ENCODE data around the gene ARHGEF39.

ARHGEF39 gene

GRCh38 chr9:35673132-35674024 lies 8.4 kb upstream of the ARHGEF39 start, which contains the start of gene CA9:
CA9 (plus strand) TSS chr9:35673928; CDS start chr9:35673960, 32 bp downstream.
- FAIRE-seq, result no peak

DNA sequence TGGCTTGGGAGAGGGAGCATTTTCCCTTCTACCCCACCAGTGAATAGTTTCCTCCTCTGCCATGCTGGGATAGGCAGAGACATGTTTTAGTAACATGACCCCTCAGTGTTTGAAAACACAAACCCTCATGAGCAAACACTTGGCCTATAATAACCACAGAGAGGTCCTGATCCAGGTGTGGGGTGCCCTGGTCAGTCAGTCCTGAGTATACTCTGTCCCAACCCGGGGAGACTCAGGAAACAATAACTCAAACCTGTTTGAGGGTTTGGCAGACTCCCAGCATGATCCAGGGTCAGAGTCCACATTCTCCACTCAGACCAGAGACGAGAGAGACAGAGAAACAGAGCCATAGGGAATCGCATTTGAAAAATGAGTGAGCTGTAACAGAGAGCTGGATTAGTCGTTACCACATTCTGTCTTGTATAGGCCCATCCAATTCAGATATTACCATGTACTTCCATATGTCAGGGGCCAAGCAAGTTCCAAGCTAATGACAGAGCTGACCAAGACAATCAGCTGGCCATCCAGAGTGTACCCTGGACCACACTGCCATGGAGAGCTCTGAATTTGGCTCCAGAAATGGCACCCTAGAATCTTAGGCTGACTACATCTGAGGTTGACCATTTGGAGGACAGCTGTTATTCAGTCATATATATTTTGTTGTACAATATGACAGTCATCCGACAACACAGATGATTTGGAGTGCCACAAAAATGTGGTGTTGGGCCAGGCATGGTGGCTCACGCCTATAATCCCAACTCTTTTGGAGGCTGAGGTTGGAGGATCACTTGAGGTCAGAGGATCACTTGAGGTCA lies 4.5 kb upstream of the ARHGEF39 start:
- FAIRE-seq, result no peak

- no peak for FAIRE-seq
These were observed 2.9 kb upstream of the ARHGEF39 start for GRCh38 chr9:35667939-35668338.

DNA sequence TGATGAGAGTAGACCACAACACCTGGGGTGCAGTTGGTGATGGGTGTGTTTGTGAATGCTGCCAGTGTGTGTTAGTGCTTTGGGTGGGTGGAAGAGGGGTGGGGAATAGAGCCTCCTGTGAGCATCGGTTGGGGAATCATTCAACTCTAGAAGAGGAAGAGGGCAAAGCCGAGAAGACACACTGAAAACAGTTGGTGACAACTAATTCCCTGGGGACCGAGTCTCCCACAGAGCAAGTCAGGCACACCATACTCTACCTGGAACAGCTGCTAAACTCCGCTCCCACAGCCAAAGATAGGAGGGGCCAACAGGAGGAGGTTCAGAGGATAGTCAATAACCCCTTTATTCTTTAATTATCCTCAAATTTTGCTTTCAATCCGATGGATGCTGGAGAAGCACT lies 1.6 kb upstream of the ARHGEF39 start:
- FAIRE-seq, result no peak

DNA sequence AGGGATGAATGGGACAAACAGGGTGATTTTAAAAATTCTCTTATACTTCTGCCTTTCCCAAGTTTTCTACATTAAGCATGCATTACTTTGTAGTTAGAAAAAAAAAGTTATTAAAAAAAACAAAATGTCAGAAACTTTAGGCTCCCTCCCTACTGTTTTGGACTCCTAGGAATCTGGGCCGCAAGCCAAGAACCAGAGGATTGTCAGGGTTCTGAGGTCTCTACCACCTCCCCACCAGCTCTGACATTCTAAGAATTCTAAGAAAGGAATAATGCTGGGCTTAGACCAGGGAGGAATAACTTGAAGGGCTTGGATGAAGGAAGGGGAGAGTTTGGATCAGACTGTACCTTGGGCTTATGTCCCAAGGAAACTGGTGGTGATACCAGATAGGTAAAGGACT lies 1.1 kb upstream of the ARHGEF39 start:
- FAIRE-seq, result no peak

DNA sequence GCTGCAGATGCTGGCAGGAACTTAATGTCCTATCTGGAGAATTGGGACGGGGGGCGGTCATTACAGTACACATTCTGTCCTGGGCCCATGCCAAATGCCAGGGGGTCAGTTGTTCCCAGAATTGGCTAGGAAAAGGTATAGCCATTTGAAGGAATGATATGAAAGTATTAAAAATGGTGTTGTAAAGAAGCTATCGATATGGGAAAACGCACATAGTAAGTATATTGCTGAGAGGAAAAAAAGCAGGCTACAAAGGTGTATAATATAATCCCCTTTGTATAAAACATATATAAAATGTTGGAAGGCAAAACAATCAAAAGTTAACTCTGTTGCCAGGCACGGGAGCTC lies 450 bp upstream of the ARHGEF39 start:
- no peak for FAIRE-seq

GRCh38 chr9:35662437-35662836 lies 2.6 kb downstream of the ARHGEF39 start:
- no peak for FAIRE-seq

DNA sequence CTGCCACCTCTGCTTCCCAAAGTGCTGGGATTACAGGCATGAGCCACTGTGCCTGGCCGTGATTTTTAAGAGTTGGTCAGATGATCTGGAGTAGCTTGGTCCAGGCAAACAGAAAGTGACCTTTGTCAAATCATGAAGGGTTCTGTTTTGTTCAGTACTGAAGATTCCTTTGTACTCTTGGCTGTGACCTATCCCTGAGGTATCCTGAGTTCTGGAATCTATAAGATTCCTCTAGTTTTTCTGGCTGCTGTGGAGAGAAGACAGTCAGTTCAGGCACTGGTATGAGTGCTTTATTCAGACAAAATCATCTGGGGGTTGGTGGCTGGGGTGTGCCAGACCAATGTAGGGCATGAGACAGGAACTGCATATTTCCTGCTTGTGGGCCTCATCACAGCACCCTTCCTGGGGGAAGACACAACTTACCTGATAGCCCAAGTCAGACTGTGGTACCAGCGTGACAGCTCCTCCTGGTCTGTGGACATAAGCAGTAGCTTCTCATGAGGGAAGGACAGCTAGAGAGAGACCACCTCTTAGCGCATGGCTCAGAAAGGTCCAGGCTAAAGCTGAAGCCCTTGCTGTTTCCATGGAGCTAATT lies 3.1 kb downstream of the ARHGEF39 start:
- FAIRE-seq, result no peak

DNA sequence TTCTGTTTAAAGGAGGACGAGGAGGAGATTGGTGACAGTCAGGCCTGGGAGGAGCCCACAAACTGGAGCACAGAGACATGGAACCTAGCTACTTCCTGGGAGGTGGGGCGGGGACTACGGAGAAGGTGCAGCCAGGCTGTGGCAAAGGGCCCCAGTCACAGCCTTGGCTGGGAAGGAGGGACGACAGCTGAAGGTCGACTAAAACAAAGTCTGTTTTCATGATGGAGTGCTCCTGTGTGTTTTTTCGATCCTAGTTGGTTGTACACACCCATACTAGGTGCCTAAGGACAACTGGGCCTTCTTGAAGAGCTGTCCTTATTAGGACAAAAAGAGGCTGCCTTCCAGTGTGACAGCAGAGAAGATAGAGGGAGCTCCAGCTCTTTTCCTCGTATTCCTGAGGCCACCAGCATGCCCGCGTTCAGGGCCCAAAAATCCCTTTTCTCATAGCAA lies 4.0 kb downstream of the ARHGEF39 start:
- FAIRE-seq, result no peak

- FAIRE-seq, result no peak
These were observed 5.7 kb downstream of the ARHGEF39 start for GRCh38 chr9:35659340-35659739.

DNA sequence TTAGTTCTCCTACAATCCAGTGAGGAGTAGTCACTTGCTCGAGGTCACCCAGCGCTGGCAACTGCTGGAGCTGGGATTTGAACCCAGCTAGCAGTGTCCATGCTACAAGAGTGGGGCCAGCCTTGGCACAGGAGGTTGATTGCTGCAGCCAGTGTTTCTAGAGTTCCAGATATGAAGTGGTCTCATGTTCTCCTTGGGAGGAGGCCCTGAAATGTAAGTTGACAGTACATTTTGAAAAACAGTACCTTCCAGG lies 6.1 kb downstream of the ARHGEF39 start:
- FAIRE-seq, result no peak

DNA sequence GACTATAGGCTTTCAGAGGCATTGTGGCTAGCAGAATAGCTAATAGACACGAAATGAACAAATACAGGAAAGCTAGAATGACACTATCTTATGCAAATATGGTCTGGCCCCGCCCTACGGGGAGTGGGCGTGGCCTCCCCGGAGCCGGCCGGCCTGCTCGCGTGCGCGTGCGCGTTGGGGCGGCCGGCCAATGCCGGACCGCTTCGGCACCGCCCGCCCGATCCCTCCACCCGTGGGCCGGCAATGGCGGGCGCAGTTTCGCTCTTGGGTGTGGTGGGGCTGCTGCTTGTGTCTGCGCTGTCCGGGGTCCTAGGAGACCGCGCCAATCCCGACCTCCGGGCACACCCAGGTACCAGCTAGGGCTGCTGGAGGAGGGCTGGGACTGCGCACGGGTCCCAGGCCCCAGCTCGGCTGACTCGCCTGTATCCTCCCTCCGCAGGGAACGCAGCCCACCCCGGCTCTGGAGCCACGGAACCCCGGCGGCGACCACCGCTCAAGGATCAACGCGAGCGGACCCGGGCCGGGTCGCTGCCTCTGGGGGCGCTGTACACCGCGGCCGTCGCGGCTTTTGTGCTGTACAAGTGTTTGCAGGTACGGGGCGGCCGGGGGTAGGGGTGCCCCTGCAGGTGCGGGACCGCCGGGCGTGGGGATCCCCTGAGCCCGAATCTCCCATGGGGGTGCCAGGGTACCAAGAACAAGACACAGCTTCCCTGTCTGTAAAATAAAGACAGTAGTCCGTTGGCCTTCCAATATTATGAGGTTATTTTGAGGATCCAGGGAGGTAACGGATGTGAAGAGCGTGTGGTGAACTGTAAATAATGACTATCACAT lies 6.6 kb downstream of the ARHGEF39 start, which contains the start of gene CCDC107:
Gene CCDC107, plus strand, starts transcription at position 156 of the 831 bp plus-strand sequence. Its CDS starts 88 bp downstream, at position 244.
- no peak for FAIRE-seq

DNA sequence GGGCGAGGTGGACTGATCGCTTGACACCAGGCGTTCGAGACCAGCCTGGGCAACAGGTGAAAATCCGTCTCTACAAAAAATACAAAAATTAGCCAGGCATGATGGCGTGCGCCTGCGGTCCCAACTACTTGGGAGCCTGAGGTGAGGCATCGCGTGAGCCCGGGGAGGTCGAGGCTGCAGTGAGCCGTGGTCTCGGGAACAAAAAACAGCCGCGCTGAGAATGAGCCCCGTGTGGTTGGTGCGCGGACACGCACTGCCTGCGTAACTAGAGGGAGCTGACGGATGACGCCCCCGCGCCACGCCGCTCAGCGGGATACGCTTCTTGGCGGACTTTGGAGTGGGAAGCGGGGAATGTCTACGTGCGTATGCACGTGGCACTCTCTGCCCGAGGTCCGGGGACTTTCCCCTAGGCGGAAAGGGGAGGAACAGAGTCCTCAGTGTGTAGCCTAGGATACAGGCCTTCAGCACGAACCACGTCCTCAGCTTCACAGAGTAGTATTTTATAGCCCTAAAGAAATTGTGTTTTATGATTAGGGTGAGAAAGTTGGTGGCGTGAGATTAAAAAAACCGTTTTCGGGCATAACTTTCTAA lies 7.4 kb downstream of the ARHGEF39 start, which contains the start of gene RMRP:
Gene RMRP, minus strand, starts transcription at position 474 of the 591 bp plus-strand sequence.
- peak; percentile 57 for FAIRE-seq

- no peak for FAIRE-seq
These were observed 8.0 kb downstream of the ARHGEF39 start for GRCh38 chr9:35656831-35657545.

DNA sequence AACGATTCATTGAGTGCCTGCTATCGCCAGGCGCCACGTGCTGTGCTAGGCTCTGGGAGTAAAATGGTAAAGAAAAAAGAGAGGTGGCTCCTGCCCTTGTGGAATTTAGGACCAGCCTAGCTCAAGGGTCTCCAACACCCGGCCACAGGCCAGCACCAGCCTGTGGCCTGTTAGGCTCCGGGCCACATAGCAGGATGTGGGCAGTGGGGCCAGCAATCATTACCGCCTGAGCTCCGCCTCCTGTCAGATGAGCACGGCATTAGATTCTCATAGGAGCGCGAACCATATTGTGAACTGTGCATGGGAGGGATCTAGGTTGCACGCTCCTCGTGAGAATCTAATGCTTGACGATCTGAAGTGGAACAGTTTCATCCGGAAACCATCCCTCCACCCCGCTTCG lies 8.6 kb downstream of the ARHGEF39 start:
- FAIRE-seq, result no peak

DNA sequence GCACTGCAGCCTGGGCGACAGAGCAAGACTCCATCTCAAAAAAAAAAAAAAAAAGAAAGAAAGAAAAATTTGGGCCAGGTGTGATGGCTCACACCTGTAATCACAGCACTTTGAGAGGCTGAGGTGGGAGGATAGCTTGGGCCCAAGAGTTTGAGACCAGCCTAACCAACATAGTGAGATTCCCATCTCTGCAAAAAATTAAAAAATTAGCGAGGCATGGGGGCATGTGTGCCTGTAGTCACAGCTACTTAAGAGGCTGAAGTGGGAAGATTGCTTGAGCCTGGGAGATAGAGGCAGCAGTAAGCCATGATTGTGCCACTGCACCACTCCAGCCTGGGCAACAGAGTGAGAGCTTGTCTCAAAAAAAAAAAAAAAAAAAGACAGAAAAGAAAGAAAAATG lies 11.4 kb downstream of the ARHGEF39 start:
- no peak for FAIRE-seq

- FAIRE-seq, result no peak
These were observed 12.2 kb downstream of the ARHGEF39 start for GRCh38 chr9:35652829-35653209.

- FAIRE-seq, result no peak
These were observed 12.8 kb downstream of the ARHGEF39 start for GRCh38 chr9:35651956-35652828.

DNA sequence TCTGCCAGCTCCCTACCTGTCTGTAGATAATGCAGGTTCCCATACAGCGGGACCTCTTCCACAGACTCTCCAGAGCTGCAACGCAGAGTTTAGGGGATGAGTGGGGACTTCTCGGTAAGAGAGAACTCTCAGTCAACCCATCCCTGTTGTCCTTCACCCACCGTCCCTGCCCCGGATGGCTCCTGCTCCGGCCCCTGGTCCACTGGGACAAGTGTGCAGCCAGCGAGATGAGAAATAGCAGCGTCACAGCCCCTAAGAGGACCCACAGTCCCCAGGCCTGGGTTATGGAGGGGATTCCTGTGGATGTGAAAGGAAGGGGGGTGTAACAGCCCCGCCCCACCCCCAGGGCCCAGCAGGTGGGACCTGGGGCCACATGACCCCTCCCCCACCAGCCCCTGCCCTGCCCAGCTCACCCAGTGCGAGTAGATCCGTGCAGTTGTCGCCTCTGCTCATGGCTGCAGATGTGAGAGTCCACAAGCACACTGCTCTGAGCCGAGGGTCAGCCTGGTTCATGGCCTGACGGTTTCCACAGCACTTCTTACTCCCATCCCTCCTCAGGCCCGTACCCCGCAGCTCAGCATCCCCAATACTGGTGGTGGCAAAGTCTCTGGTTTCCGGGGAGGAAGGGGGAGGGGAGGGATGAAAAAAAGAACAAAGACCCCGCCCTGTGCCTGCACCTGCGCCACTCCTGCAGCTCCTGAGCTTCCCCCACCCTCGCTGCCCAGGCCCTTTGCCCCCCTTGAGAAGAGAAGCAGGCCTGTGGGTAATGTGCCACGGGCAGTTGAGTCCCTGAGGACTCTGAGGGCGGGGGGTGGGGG lies 14.4 kb downstream of the ARHGEF39 start, which contains the start of gene SIT1:
Gene SIT1, minus strand, starts transcription at position 591 of the 818 bp plus-strand sequence. Its CDS starts 78 bp downstream, at position 513.
- no peak for FAIRE-seq
